CD4-positive, alpha-beta T cell treated with Interleukin-2 at 100 ng/mL for 4 hours (primary cell): ENCODE data around the gene ADARB2.

Experiments
- DNase-seq: peaks from one replicate; pipeline ENCODE4 v3.0.0-alpha.2; 2020; ENCODE audit warnings: low spot score

ADARB2 gene

DNA sequence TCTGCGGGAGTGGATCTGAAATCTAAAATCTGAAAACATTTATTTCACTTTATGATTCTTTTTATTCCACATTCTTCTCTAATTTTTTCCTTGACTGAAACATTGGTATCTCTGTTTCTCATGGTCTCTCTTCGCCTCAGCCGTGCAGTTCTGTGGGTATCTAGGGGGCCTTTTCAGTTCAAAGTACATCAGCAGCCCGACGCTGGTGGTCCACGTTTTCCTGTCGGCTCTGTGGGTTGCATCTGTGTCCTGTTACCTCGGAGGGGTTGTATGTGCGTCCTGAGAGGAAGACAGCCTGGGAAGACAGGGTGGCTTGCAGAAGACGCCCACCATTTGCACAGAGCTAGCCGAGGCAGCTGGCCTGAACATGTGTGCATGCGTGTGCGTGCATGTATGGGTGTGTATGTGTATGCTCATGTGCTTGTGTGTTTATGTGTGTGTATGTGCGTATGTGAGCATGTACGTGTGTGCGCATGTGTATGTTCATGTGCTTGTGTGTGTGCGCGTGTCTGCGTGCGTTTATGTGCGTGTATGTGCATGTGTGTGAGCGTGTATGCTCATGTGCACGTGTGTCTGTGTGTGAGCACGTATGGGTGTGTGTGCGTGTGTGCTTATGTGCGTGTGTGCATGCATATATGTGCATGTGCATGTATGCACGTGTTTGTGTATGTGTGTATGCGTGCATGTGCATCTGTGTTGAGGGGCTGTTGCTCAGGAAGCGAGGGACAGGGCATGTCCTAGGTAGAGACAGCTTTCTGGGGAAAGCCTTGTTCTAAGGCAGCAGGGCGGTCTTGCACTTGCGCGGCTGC is 211.8 kb downstream of the ADARB2 start:
- DNase-seq = no peak

DNA sequence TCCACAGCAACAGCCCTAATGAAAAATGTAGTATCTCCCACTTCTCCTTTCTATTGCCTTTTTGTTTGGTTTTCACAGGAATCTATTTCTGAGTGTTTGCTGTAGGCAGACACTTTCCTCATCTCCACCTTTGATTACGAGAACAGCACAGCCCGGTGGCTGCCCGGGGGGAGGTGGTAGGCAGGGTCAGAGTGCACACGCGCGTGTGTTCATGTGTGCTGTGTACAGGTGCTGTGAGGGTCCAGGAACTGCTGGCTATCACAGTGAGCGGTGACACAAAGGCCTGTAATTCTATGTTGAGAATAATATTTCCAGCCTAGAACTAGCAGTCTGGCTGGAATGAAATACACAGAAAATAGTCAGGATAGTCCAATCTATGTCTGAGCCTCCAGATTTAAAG is 212.8 kb downstream of the ADARB2 start:
- no peak for DNase-seq

DNA sequence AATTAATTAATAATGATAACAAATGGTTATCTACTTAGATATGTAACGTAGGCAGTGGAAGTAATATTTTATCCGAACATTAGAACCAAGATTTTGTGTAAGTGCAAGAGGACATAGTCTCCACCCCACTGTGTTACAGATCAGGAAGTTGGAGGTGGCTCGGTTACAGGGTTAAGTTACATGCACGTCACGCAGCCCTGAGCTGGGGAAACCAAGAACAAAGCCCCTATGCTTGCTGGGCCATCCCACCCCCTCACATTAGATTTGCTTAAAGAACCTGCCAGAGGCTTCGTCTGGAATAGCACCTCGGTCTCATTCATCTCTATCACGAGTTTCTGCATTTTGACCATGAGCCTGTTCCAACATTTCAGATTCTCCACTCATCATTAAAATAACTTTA is 214.1 kb downstream of the ADARB2 start:
- DNase-seq = no peak

DNA sequence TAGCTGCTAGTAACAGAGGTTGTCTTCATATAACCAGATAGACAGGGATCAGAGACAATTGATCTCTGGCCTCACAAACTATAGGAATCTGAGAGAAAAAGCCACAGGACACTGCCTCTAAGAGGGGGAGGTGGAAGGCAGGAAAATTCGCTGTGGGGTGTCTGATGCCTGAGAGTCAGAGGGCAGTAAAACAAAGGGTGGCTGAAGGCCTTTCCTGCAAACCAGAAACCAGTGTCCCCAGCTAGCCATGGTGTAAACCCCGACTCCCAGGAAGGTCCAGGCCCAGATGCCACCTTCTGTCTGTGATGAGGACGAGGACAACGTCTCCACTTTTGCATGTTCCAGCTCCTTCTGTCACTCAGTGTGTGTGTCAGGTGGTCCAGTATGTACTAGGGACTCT is 215.1 kb downstream of the ADARB2 start:
- DNase-seq = no peak

DNA sequence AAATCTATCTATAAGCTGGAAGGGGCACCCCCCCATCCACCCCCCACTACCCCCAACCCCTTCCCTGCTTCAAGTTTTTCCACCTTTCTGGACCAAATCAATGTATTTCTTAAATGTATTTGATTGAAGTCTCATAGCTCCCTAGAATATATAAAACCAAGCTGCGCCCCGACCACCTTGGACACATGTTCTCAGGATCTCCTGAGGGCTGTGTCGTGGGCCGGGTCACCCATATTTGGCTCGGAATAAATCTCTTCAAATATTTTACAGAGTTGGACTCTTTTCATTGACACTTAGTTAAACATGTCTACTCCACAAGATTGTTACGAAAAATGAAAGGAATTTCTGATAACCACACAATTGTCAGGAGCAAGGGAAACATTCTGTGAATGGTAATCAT is 215.6 kb downstream of the ADARB2 start:
- DNase-seq = no peak

DNA sequence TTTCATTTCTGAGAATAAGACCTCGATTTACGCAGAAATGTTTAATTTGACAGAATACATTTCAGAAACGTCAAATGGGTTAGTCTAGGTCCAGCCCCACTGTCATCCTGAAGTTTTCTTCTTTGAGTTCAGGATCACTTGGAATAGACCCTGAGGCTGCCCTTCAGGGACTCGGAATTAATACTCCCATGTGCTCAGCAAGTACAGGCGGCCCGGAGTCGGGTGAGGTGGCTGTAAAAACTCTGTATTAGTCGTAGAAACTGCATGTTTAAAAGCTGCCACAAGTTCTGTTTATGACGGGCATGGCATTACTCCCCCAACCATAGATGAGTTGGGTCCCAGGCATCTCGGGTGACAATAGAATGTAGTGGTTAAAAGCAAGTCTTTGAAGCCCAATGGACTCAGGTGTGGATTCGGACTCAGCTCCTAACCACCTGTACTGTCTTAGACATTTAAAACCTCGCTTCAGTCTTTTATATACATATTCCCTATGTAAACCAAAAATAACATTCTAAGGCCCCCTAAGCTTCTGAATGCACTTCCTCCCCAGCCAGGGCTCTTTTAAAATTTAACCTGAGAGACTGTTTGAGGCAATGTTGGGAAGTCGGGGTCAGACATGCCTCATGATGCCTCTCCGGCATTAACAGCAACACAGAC is 216.3 kb downstream of the ADARB2 start:
- no peak for DNase-seq

DNA sequence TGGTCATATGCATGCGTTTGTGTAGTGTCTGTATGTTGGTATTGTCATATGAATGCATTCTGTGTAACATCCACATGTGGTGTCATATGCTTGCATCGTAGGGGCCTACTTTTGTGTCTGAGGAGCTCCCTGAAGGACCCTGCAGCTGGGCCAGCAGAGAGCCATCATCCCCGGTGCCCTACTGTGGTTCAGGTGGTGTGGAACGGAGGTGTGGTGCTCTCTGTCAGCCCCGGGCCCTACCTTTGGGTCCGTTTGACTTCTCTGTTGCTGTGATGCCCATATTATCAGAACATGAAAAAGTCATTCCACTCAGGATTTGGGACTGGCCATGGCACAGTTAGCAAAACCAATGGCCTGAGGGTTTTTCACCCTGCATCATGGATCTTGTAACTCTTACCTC is 217.9 kb downstream of the ADARB2 start:
- no peak for DNase-seq

DNA sequence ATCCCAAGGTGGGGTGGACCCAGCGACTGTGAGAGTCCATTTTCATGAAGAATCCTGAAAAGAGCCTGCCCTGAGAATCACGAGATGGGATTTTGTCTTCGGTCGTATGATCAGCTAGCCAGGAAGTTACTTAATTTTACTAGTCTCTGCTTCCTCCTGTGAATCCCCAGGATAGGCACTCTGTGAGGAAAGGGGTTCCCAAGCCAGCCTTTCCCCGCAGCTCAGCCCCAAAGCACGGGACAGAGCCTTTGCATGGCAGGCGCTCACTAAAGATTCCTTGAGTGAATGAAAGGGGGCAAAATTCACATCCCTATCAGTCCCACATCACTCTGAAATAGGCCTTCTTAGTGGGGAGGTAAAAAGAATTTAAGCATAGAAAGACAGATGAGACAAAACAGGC is 219.6 kb downstream of the ADARB2 start:
- DNase-seq = no peak

DNA sequence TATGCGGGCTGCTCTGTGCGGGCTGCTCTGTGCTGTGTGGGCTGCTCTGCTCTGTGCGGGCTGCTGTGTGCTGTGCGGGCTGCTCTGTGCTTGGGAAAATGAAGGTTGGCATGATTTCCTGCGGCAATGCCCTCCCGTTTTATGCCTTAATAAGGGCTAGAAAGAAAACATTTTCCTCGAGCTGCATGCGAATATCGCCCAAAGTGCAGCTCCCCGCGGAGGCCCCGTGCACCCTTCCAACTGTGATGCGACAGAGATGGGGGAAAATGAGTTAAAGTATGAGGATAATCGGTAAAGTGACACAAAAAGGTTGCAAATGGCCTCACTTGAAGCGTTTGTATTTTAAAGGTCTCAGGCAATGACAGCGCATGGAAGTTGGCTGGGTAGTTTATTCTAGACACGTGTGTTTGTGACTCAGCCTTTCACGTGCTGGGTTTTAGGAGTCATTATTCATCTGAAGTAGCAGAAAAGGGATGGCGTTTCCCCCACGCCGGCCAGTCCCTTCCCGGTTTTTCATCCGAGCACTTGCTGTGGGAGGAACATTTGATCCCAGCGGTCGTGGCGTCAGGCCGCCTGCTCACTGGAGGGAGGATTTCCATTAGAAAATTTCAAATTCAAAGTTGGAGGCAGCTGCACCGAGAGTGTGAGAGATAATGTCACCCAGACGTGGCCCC is 220.7 kb downstream of the ADARB2 start:
- DNase-seq = no peak

DNA sequence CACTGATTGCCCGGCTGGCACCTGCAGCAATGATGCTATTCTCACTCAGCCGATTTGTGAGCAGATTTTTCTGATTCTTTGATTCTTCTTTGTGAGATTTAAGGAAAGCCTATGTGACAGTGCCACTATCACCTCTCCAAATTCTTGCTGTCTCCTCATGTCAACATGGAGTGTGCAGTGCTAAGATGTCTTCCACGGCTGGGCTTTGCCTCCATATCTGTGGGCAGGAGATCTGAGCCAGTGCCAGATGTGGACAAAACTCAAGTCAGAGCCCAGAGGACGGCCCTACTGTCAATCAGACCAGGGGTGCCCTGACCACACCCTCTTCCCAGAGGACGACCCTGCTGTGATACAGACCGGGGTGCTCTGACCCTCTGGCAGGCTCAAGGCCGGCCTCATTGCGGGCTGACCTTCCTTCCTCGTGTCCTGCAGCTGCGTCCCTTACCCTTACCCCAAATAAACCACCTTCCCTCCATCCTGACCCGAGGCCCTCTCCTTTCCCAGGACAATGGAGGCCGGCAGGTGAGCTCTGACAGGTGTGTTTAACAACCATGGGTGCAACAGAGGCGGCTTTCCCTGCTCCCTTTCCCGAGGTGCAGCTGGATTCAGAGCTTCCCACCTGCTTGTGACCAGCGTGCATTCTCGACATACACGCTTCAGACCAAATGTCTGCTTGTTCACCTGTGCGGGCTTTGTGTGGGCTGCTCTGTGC is 221.4 kb downstream of the ADARB2 start:
- DNase-seq = no peak

DNA sequence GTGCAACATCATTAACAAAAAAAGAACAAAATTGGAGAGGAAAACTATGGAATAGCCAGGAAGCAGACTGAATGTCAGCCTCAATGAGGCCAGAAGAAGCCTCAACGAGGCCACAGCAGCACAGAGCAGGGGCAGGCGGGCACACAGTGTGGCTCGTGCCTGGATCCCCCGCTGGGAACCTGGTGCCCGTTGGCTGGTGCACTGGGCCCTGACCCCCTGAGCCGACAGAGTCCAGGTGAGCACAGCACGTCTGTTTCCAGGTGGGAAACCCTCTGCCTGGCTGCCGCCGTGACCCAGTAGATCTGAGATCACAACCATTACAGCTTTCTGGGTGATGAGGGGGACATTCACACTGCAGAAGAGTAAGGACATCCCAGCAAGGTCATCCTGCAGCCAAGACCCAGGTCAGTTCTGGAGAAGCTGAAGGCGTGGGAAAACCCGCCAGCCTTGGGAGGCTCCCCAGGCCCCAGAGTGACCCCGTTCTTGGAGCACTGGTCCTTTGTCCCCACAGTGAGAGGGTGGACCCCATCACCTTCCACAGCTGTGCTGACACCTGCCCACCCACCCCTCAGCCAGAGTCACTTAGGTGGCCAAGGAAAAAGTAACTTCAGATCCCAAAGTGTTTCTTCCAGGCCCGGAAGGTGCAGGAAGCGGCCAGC is 222.1 kb downstream of the ADARB2 start:
- no peak for DNase-seq

DNA sequence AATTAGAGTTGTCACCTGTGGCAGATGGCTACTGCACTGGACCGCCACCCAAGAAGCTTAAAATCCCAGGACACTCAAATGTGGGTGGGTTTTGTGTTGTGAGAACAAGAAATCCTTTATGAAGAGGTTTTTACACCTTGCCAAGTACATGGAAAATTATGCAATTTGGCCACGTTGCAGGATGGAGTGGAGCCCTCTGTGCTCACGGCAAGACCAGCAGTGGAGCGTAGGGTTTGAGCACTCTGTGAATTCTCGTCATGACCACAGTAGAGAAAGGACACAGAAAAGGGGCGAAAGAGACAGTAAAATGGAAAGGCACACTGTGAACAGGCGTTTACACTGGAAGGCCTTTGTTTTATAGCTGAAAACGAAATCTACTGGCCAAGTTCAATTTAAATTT is 222.6 kb downstream of the ADARB2 start:
- no peak for DNase-seq

DNA sequence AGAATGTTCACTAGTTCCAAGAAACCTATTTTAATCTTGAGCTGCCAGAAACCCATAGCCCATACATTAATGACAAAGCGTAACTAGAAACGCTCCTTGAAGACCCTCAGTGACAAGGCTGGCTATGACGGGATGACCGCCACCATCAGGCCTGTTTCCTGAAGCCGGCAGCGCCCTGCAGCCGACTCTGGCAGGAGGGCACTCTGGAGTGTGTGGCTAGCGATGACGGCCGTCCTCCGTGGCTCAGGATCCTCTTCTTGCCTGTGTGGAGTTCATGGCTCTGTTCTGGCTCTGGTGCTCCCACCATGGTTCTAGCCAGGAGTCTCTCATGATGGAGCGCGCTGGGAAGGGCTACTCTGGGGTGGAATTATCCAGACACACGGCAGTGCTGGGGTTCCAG is 224.1 kb downstream of the ADARB2 start:
- no peak for DNase-seq

DNA sequence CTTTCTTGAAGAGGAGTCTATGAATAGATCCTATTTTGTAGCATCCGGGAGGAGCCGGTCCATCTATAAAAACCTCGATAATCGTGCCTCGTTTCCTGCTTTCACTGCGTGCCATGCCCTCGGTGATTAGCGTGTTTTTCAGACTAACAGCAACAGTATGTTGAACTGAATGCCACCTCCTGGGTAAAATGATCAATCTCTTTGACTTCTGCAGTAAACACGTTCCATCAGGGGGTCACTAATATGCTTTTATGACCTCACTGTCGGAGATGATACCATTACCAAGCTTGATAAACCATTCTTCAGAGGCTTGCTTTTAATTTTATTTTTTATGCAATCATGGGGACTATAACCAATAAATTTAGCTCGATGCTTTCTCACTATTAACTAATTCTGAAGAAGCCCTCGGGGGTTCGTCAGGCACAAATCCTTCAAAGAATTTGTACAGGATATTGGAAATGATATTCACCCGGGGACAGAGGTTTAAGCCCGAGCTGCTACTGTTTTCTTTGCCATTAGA is 228.3 kb downstream of the ADARB2 start:
- no peak for DNase-seq

DNA sequence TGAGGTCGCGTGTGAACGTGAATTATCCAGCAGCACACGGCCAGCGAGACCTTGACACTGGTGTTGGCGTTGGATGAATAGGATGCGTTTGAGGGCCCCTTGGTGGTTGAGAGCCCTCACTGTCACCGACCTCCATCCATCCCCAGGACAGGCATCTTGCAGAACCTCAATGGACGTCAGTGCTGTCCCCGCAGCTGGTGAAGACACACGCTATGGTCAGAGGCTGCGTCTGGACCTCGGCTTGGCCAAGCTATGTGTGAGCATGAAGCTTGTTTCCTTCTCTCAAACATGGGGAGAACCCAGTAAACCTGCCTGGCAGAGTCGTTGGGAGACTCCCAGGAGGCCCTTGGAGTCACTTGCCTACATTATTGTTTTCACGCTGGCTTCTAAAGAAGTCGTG is 229.2 kb downstream of the ADARB2 start:
- no peak for DNase-seq

DNA sequence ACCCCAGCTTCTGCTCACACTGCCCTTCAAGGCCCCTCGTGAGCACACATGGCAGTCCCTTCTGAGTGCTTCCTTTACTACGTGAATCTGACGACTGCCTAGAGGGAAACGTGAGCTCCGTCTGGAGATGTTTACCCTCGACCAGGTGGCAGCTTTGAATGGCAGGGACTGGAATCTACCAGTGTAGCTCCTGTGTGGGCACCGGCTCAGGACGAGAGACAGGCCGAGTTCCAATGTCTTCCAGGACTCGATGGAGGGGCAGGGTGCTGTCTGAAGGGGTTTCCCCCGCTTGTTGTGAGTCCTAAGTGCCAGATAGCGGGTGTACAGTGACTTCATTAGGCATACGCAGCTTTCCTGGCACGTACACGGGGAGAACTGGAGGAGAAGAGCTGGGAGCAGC is 229.9 kb downstream of the ADARB2 start:
- DNase-seq = no peak

DNA sequence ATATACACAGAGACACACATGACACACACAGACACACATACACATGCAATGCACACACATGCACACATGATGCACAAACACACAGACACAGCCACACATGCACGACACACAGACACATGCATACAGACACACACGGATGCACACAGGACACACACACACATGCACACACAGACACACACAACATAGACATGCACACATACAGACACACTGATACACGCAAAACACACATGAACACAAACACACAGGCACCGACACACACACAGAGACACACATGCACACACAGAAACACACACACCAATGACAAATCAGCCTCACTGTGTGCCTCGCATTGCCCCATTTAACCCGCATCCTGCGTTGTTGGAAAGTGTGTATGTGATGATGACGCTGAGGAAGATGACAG is 232.4 kb downstream of the ADARB2 start:
- no peak for DNase-seq

DNA sequence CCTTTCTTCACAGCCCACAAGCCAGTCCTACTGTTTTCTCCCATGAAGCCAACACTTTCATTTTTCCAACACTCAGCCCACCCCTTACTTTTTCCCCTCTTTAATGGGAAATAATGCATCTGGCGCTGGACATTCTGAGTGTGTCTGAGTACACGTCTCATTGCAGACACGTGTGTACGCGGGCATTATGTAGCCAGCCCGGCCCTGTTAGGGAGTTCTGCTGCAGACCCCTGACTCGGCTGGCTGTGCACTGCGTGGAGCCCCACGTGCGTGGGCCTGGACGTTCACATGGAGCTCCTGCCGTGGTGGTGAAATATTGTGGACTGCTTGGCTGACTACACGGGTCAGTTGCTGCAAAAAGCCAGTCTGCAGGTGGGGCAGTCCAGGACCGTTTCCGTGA is 233.0 kb downstream of the ADARB2 start:
- DNase-seq = no peak

DNA sequence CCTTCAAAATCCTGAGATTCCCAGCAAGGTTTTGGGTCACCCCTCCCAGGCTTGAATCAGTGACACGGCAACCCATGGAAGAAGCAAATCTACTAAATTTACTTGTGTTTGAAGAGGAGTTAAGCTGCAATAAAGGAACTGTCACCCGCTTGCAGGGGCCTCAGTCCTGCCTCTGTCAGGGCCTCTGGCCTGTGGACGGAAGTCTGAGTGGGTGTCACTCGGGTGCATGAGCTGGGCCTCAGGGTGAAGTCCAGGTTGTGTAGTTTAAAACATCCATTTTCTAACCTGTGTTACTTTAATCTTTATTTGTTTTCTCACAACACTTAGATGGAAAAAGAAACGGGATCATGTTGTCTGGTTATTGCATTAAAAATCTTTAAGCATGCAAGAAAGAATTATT is 234.9 kb downstream of the ADARB2 start:
- DNase-seq = no peak

DNA sequence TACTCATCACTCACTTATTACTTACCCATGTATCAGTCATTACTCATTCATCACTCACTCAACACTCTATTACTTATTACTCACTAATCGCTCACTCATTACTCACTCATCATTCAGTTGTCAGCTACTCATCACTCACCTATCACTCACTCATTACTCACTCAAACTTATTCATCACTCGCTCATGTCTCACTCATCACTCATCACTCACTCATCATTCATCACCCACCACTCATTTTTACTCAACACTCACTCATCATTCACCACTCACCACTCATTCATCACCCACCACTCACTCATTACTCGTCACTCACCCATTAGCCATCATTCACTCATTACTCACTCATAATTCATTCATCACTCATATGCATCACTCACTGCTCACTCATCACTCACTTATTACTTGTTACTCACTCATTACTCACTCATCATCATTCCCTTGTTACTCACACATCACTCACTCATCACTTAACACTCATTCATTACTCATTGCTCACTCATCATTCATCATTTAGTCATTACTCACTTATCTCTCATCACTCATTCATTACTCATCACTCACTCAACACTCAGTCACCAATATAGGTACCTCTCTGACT is 237.9 kb downstream of the ADARB2 start:
- no peak for DNase-seq

DNA sequence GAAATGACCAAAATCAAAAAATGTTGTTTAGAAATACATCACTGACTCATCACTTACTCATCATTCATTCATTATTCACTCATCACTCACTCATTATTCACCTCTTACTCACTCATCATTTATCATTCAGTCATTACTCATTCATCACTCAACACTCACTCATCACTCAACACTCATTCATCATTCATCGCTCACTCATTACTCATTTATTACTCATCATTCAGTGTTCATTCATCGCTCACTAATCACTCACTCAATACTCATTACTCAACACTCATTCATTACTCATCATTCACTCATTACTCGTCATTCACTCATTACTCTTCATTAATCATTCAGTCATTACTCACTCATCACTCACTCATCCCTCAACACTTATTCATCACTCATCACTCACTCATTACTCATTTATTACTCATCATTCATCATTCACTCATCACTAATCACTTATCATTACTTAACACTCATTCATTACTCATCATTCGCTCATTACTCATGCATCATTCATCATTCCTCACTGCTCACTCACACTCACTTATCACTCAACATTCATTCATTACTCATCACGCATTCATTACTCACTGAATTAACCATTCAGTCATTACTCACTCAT is 238.5 kb downstream of the ADARB2 start:
- no peak for DNase-seq
